HG03064 (cell line): ENCODE results near the gene CADPS.

Source experiments
- ATAC-seq: cut with Tn5 transposase; IDR thresholded peaks from one replicate; pipeline ENCODE4 v1.9.1; 2021; ENCODE audit warnings: low read depth; ENCODE audit not compliant: unreplicated experiment

CADPS gene

GRCh38 chr3:62532796-62533195, 342.4 kb downstream of the CADPS start:
- no peak for ATAC-seq

- ATAC-seq = no peak
Measured at GRCh38 chr3:62531981-62532380, 343.2 kb downstream of the CADPS start.

- ATAC-seq = no peak
Measured at GRCh38 chr3:62531493-62531892, 343.7 kb downstream of the CADPS start.

DNA sequence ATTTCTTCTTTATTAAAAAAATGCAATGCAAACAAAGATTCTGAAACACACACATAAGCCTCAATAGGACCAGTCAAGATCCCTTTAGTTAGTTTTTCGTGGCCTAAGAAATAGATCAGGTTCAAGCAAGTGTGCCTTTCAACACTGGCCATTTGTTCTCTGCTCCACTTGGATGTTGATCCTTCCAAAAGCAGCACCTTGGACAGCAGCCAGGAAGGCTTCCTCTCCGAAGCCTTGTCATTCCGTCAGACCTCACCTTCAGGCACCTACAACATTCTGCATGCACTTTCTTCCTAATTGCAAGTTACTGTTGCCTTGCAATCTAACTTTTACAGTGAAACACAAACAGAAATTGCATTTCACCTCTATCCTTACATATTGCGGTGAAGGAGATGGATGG, 346.0 kb downstream of the CADPS start:
- ATAC-seq = no peak

DNA sequence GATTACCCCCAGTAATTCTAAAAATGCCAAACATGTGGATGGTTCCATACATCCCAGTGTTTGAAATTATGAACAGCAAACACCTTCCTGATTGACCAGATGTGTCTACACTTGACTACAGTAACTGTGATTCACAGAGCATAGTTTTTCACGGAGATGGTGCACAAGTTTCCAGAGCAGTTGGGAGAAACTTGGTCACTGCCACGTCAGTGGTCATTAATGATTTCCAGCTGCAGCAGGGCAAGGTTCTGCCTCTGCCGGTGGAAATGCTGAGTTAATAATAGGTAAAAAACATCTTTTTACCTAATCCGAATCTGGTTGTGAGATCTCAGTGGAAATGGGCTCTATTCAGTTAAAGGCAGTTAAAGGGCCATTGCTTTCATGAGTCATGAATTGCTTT, 347.7 kb downstream of the CADPS start:
- ATAC-seq = no peak

- no peak for ATAC-seq
Measured at GRCh38 chr3:62525281-62525680, 349.9 kb downstream of the CADPS start.

DNA sequence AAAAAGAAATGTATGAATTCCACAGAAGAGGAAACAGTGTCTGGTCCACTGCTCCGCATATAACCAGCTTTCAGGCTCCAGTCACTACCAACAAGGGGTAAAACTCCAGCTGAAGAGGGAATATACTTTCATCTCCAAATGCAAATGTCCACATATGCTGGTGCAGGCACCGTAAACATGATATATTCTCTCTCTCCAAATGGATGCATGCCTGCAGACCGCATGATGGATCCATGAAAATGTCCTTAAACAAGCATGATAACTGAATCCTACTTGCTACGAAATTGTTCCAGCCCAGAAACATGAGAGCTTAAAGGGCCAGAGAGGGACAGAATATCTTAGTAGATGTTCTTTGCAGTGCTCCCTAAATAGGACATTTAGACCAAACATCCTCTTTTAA, 351.5 kb downstream of the CADPS start:
- ATAC-seq = no peak

GRCh38 chr3:62521464-62522105, 353.6 kb downstream of the CADPS start:
- ATAC-seq = no peak

DNA sequence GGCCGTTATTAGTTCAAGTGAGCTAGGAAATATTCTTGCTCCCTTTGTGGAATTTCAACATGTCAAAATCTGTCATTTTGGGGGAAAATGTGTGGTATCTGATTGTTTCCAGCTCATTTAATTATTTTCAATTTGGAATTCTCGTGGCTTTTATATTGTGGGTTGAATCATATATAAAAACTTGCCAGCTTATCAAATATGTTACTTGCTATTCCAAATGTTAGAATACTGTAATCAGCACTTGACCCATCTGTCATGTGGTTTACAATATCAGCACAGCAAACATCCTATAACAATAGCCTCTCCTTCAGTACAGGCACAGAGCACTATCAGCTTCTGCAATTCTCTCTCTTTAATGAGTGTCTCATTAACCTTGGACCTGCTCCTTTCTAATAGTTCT, 371.7 kb downstream of the CADPS start:
- ATAC-seq = no peak

- no peak for ATAC-seq
Measured at GRCh38 chr3:62502315-62503300, 372.6 kb downstream of the CADPS start.

- no peak for ATAC-seq
Measured at GRCh38 chr3:62501289-62501668, 373.9 kb downstream of the CADPS start.

DNA sequence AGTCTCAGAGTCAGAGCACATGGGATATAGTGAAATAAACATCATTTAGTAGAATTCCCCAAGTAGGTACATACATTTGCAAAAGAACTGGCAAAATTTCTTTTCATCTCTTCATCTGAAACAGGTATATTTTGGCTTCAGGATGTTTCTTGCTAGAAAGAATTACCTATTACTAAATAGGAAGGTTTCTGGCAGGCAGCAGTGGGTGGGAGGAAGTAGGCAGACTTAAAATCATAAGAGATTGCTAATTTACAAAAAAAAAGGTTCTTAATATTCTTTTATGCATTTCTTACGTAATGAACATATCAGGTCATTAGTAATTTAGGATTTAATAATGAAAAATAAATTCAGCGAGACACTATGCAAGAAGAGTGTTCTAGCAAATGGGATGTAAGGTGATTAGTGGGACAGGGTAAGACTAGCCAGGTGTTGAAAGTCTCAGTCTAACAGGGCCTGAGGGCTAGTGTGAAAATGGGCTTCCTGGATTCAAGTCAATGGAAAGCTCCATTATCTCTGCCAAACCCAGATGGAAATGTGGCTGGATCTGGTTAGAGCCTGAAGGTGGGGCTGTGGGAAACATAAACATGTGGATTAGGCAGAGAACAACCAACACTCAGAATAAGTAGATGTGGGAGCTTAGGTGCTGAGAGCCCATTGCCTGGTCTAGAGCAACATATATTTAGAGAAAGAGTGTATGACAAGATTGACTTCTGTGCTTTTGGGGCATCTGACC, 374.5 kb downstream of the CADPS start:
- no peak for ATAC-seq

- no peak for ATAC-seq
Measured at GRCh38 chr3:62497156-62497555, 378.1 kb downstream of the CADPS start.

DNA sequence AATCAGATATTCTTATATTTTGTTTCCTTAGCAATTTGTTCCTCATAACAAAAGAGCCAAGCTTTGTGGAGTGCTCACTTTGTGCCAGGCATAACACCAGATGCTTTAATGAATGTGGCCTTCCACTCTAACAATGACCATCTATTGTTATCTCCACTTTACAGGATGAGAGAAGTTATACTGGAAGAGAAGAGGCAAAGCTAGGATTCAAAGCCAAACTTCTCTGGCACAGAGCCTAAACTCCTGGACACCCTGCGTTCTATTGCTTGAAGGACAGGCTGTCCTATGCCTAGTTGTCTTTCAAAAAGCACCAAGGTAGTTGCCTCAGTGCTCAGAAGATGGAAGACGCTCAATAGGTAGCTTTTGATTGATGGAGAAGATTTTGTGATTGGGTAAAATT, 378.7 kb downstream of the CADPS start:
- no peak for ATAC-seq

- ATAC-seq = no peak
Measured at GRCh38 chr3:62493109-62493801, 382.0 kb downstream of the CADPS start.

DNA sequence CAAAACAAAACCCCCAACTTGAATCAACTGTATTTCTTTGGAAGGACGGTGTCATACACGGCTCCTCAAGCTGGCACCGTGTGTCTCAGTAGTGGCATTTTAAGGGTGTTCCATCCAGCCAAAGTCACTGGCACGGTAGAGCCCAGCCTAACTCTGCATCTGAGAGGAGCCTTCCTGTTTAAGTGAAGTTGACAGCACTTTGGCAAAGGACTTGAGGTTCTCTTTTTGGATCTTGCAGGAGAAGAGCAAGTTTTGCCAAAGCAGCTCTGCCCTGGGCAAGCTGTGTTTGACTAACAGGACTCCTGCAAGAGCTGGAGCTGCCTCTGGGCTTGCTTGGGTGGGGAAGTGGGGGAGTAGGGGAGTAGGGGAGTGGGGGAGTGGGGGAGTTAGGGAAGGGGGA, 392.3 kb downstream of the CADPS start:
- ATAC-seq = no peak

- no peak for ATAC-seq
Measured at GRCh38 chr3:62481962-62482361, 393.3 kb downstream of the CADPS start.

DNA sequence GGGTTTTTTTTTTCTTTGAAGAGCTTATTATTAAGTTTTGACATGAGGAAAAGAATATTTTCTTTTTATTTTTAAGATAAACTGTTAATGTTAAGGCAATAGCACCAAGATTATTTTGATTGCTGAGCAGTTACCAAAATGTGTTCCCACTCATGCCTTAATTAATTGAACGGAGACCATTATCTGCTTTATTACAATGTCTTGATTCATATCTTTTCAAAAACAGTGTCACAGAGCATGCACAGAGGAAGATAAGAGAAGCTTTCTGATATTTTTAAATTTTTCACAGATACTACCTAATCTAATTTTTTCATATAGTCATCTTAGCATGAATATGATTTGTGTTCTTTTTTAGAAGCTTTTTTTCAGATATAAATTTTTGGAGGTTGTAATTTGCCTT, 395.2 kb downstream of the CADPS start:
- no peak for ATAC-seq

DNA sequence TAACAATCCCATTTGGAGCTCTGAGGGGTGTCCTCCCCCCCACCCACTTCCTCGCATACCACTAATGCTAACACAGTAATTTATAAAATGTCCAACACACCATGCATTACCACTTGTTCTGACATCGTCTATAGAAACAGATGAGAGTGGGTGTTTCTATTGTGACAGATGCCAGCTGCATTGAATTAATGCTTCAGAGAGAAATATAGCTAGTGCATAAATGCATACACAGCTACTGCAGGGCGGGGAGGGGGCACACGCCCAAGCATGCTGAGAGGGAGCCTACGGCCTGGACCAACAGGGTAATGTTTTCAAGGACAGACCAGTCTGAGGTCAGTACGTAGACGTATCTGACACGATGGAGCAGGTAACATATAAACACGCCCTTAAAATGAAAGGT, 395.9 kb downstream of the CADPS start:
- ATAC-seq = no peak

GRCh38 chr3:62475306-62475705, 399.9 kb downstream of the CADPS start:
- ATAC-seq = no peak
